GM19397 (cell line): ENCODE measurements around the gene CD300LD.

ENCODE experiments used
- ATAC-seq: cut with Tn5 transposase; IDR thresholded peaks from one replicate; pipeline ENCODE4 v1.9.1; 2021; ENCODE audit warnings: mild to moderate bottlenecking, moderate library complexity; ENCODE audit not compliant: unreplicated experiment

CD300LD gene

GRCh38 chr17:74607221-74607620, 15.1 kb upstream of the CD300LD start:
- no peak for ATAC-seq

- no peak for ATAC-seq
Observed at GRCh38 chr17:74606050-74606449, 14.0 kb upstream of the CD300LD start.

- ATAC-seq: no peak
Observed at GRCh38 chr17:74605361-74605760, 13.3 kb upstream of the CD300LD start.

GRCh38 chr17:74604761-74605160, 12.7 kb upstream of the CD300LD start:
- no peak for ATAC-seq

GRCh38 chr17:74604200-74604599, 12.1 kb upstream of the CD300LD start:
- ATAC-seq: no peak

- ATAC-seq: no peak
Observed at GRCh38 chr17:74603746-74604145, 11.7 kb upstream of the CD300LD start.

- no peak for ATAC-seq
Observed at GRCh38 chr17:74603037-74603635, 11.1 kb upstream of the CD300LD start.

GRCh38 chr17:74601944-74602572, 10.0 kb upstream of the CD300LD start:
- ATAC-seq: no peak

- no peak for ATAC-seq
Observed at GRCh38 chr17:74599448-74599939, 7.4 kb upstream of the CD300LD start.

GRCh38 chr17:74599023-74599399, 6.9 kb upstream of the CD300LD start:
- no peak for ATAC-seq

GRCh38 chr17:74598346-74599022, 6.4 kb upstream of the CD300LD start:
- no peak for ATAC-seq

GRCh38 chr17:74597069-74597790, 5.1 kb upstream of the CD300LD start:
- ATAC-seq: no peak

GRCh38 chr17:74595037-74595750, 3.1 kb upstream of the CD300LD start:
- ATAC-seq: no peak

- ATAC-seq: no peak
Observed at GRCh38 chr17:74591503-74591902, 580 bp downstream of the CD300LD start.

- no peak for ATAC-seq
Observed at GRCh38 chr17:74585711-74586110, 6.4 kb downstream of the CD300LD start.

- ATAC-seq: no peak
Observed at GRCh38 chr17:74584292-74585060, 7.6 kb downstream of the CD300LD start.

- no peak for ATAC-seq
Observed at GRCh38 chr17:74582633-74583032, 9.4 kb downstream of the CD300LD start.

GRCh38 chr17:74579900-74580299, 12.2 kb downstream of the CD300LD start:
- ATAC-seq: no peak

GRCh38 chr17:74578979-74579378, 13.1 kb downstream of the CD300LD start:
- ATAC-seq: no peak

GRCh38 chr17:74574489-74575142, 17.5 kb downstream of the CD300LD start:
- ATAC-seq: no peak
